Thoracic aorta (tissue), 2 donors: ENCODE results near the gene CNPY4. TPM values are rescaled to one million over a fixed set of nuclear protein-coding genes. Genes with fewer than 3 reads are reported as not detected.

Experiments used
- ATAC-seq: fragments of 150-250 bp; one replicate; pipeline ENCODE4 v1.8.0; 2017; ENCODE audit warnings: low read depth; ENCODE audit not compliant: insufficient number of reproducible peaks, low FRiP score
- DNase-seq: peaks from one replicate; pipeline ENCODE4 v3.0.0-alpha.2; 2020; ENCODE audit warnings: low spot score
- H3K27ac ChIP-seq, 2 donors: fragments of 200-600 bp; sonication (generic); 1 replicate in 1 of 2; 2 replicates in 1 of 2; pipeline ENCODE4 v1.5.1; 2016; ENCODE audit warnings: mild to moderate bottlenecking in 2 of 2, moderate library complexity in 2 of 2
- H3K27me3 ChIP-seq: fragments of 200-600 bp; sonication (generic); replicated peaks from 2 replicates; pipeline ENCODE4 v1.6.0; 2016; ENCODE audit warnings: mild to moderate bottlenecking; ENCODE audit not compliant: insufficient read depth
- H3K36me3 ChIP-seq: fragments of 200-600 bp; sonication (generic); one replicate; pipeline ENCODE4 v1.5.1; 2016
- H3K4me1 ChIP-seq, 2 donors: fragments of 200-600 bp; sonication (generic); 1 replicate in 1 of 2; 2 replicates in 1 of 2; pipeline versions ENCODE4 v1.5.1 to v1.6.0; 2016; ENCODE audit warnings: low read depth in 2 of 2, mild to moderate bottlenecking in 1 of 2; ENCODE audit not compliant: control insufficient read depth in 1 of 2
- H3K4me3 ChIP-seq: fragments of 200-600 bp; sonication (generic); 2 replicates; pipeline ENCODE4 v1.5.1; 2016; ENCODE audit warnings: mild to moderate bottlenecking
- H3K9me3 ChIP-seq: fragments of 200-600 bp; sonication (generic); 2 replicates; pipeline ENCODE4 v1.5.1; 2016
- total RNA-seq, 2 donors: library from RNA; depleted of rRNA; stranded (reverse); fragments of >200 nt; gene quantifications; one replicate each; pipeline versions ENCODE4 v1.1.0 to v1.2.3, GENCODE V29; 2016
- TF ChIP-seq, protein P1 (sequence below): fragments of 200-600 bp; sonication (generic); IDR thresholded peaks from one replicate; pipeline ENCODE4 v1.5.1; 2019; ENCODE audit warnings: antibody characterized with exemption

The CNPY4 gene
- total RNA-seq, 2 donors from 2014 or later = 12.6 to 13.7 TPM

DNA sequence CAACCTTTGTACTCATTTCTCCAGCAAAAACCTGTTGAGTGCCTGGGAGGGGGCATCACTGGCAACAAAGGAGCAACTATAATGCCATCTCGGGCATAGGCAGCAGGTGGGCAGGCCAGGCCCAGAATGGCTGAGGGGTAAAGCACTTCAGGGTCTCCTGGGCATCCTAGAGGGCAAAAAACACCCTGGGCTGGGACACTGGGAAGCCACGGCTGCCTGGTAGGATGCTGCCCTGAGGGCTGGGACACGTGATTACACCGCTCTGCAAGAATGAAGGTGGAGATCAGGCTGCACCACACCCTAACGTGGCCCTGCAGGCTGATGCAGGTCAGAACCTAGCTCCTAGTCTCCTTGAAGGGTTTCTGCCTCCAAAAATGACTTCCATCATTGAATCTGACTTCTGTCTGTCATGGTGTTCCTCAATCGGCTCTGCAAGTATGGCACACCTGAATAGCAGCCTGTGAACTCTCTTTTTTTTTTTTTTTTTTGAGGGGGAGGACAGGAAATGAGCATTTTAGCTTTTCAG is 43.6 kb downstream of the CNPY4 start:
- H3K4me1 ChIP-seq = peaks cover 4 to 15% of the 10 kb centered on the region in 2 donors
- no peaks in the 10 kb centered on the region for H3K9me3 ChIP-seq
- H3K4me3 ChIP-seq = no peak overlapping the region
- TF ChIP-seq, protein P1, sequence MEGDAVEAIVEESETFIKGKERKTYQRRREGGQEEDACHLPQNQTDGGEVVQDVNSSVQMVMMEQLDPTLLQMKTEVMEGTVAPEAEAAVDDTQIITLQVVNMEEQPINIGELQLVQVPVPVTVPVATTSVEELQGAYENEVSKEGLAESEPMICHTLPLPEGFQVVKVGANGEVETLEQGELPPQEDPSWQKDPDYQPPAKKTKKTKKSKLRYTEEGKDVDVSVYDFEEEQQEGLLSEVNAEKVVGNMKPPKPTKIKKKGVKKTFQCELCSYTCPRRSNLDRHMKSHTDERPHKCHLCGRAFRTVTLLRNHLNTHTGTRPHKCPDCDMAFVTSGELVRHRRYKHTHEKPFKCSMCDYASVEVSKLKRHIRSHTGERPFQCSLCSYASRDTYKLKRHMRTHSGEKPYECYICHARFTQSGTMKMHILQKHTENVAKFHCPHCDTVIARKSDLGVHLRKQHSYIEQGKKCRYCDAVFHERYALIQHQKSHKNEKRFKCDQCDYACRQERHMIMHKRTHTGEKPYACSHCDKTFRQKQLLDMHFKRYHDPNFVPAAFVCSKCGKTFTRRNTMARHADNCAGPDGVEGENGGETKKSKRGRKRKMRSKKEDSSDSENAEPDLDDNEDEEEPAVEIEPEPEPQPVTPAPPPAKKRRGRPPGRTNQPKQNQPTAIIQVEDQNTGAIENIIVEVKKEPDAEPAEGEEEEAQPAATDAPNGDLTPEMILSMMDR = no peak
- H3K27me3 ChIP-seq = no peaks in the 10 kb centered on the region
- ATAC-seq = no peak
- no peak overlapping the region for H3K27ac ChIP-seq
- H3K36me3 ChIP-seq = no peaks in the 10 kb centered on the region
- no peak for DNase-seq

DNA sequence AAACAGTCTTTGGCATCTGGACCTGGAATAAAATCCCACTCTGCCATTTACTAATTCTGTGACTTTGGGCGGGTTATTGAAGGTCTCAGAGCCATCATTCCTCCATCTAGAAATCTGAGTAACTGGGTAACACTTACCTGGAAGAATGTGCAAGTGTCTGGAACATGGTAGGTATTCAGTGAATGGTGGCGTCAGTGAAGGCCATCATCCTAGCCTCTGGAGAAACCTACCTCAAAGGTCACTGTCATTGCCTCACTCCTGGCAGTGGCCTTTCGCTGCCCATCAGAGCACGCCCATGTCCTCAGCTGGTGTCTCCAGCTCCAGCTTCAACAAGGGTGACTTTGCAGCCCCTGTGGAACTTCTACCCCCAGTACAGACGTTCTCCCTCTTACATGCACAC is 44.4 kb downstream of the CNPY4 start:
- no peaks in the 10 kb centered on the region for H3K9me3 ChIP-seq
- no peak for DNase-seq
- TF ChIP-seq, protein P1 = no peak
- H3K4me3 ChIP-seq = no peak overlapping the region
- peaks cover 5 to 16% of the 10 kb centered on the region in 2 donors for H3K4me1 ChIP-seq
- no peak for ATAC-seq
- H3K27me3 ChIP-seq = no peaks in the 10 kb centered on the region
- H3K36me3 ChIP-seq = no peaks in the 10 kb centered on the region
- H3K27ac ChIP-seq = no peak overlapping the region

DNA sequence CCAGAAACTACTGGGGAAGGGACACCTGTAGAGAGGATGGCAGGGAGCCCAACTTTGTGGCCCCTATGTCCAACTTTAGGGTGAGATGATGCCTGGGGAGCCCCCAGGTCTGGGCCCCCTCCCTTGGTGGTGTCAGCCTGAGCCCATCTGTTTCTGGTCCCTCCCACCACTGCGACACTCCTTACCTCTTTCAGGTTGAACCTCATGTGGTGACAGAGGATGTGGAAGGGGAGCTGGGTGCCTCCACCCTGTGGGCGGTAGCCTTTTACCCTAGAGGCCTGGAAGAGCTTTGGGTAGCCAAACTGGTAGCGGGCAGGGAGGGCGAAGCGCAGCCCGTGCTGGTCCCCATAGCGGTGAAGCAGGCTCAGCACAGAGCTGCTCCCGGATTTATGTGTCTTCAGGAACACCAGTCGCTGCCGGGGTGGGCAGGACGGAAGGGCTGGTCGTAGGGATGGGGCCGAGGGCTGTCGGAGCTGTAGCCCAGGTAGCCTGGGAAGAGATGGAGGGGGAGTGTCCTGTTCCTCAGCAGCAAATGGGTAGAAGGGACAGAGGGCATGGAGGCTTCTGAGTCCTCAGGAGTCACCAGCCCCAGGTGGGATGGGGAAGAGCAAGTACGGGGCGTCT is 47.0 kb downstream of the CNPY4 start:
- Histone ChIP-seq H3K27ac (no peak overlapping the region), H3K4me3 (peak overlapping the region; percentile 84), H3K9me3 (no peaks in the 10 kb centered on the region), H3K4me1 (peaks cover 4 to 27% of the 10 kb centered on the region in 2 donors), H3K27me3 (no peaks in the 10 kb centered on the region), H3K36me3 (no peaks in the 10 kb centered on the region)
- TF ChIP-seq, protein P1 = no peak
- ATAC-seq (no peak), DNase-seq (no peak)

DNA sequence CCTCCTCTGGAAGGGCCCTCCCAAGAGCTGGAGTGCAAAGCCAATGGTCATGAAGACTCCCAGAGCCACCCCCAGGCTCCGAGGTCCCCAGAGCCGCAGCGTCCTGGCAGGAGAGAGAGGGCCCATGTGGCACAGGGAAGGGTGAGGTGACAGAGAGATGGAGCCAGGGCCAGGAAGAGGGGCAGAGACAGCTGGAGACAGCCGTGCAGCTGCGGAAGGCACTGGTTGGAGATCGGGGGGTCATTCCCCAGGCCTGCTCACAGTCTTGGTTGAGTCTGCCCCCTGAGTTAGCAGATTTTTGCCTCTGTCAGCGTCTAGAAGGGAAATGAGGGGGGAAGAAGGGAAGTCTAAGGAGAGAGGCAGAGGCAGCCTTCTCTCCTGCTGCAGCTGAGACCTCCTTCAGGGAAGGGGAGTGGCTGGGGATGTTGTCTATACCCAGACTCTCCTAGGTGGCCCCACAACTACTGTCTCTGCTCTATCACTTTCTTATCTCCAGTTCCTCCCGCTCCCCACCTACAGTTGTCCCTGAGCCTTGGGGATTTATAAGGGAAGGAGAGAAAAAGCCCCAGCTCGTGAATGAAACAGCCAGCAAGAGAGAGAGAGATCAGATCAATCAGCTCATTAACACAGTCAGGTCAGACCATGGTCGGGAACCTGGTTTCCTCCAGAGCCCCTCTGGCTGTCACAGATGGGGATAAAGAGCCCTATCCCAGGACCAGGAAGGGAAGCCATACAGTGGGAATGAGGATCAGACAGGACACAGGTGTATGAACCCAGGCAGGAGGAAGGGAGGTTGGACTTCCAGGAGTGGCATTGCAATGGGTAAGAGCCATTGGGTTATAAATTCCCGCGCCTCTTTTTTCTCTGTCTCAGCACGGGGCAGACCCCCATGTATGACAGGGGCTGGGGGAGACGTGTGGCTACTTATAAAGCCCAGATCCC is 47.8 kb downstream of the CNPY4 start:
- H3K4me3 ChIP-seq = peak overlapping the region; percentile 84
- ATAC-seq (no peak), DNase-seq (no peak)
- H3K4me1 ChIP-seq = peaks cover 10 to 32% of the 10 kb centered on the region in 2 donors
- TF ChIP-seq, protein P1 = no peak
- no peaks in the 10 kb centered on the region for H3K36me3 ChIP-seq
- no peaks in the 10 kb centered on the region for H3K27me3 ChIP-seq
- no peaks in the 10 kb centered on the region for H3K9me3 ChIP-seq
- peak overlapping the region; percentile 19 to 64 for H3K27ac ChIP-seq

DNA sequence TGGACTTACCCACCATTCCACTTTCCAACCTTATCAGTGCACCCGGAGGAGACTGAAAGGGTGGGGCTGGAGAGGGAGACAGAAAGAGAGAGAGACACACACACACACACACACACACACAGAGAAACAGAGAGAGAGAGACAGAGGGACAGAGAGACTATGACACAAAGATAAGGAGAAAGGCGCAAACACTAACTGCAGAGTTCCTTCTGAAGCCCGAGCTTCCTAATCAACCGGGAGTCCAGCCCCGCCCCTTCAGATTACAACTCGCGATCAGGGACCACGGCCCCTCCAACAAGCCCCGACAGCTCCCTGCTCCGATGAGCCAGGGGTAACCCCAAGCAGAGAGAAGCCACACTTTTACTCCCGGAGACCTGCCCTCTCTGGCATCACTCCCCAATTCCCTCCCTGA is 48.5 kb downstream of the CNPY4 start:
- TF ChIP-seq, protein P1 = no peak
- Histone ChIP-seq H3K27ac (peak overlapping the region; percentile 19 to 64), H3K9me3 (no peaks in the 10 kb centered on the region), H3K36me3 (no peaks in the 10 kb centered on the region), H3K4me1 (peaks cover 10 to 32% of the 10 kb centered on the region in 2 donors), H3K27me3 (no peaks in the 10 kb centered on the region), H3K4me3 (peak overlapping the region; percentile 84)
- no peak for DNase-seq
- ATAC-seq = no peak
